Panc1 (cell line): ENCODE data around the gene DHFR2. TPM values are rescaled to one million over a fixed set of nuclear protein-coding genes. Genes with fewer than 3 reads are reported as not detected.

Source experiments
- ATAC-seq: fragments of 200-7000 bp; cut with Tn5 transposase; 2 replicates; pipeline ENCODE4 v1.9.1; 2020; ENCODE audit warnings: mild to moderate bottlenecking, moderate library complexity
- BruUV-seq: library from RNA; stranded (reverse); fragments of 400-500 nt; replicated peaks from 2 replicates; lab custom pipeline; 2021; lab: Mats Ljungman, UMichigan
- CTCF ChIA-PET: fragments of 300-600 bp; sonication (Branson Sonifier 250); formaldehyde crosslinking; loops from one replicate; lab custom pipeline; 2022; ENCODE audit warnings: antibody characterized with exemption; lab: Charles Lee
- POLR2A ChIA-PET: fragments of 300-600 bp; sonication (Branson Sonifier 250); formaldehyde crosslinking; loops from one replicate; lab custom pipeline; 2022; ENCODE audit warnings: antibody characterized with exemption; lab: Charles Lee
- DNase-seq: peaks from one replicate; pipeline ENCODE4 v3.0.0-alpha.2; 2010; ENCODE audit warnings: low read depth, low spot score
- H3K27ac ChIP-seq: 2 replicates; pipeline ENCODE4 v1.5.1; 2011; ENCODE audit warnings: mild to moderate bottlenecking, low read length, inconsistent platforms
- H3K27me3 ChIP-seq: fragments of 200-500 bp; sonication (Bioruptor generic); 2 replicates; pipeline ENCODE4 v1.6.0; 2014; ENCODE audit warnings: low read length, inconsistent platforms; ENCODE audit not compliant: control insufficient read depth, insufficient read depth
- H3K36me3 ChIP-seq: fragments of 200-500 bp; sonication (Bioruptor generic); 2 replicates; pipeline ENCODE4 v1.5.1; 2014; ENCODE audit warnings: inconsistent platforms, mild to moderate bottlenecking, low read length, moderate library complexity; ENCODE audit not compliant: control insufficient read depth, insufficient read depth
- H3K4me1 ChIP-seq: 2 replicates; pipeline ENCODE4 v1.5.1; 2011; ENCODE audit warnings: inconsistent platforms, mild to moderate bottlenecking, low read length, moderate library complexity; ENCODE audit not compliant: control insufficient read depth, insufficient read depth
- H3K4me3 ChIP-seq, 2 experiments: 2 replicates each; pipeline ENCODE4 v1.5.1; 2011 to 2012; ENCODE audit warnings: low read depth in 2 of 2, low read length in 2 of 2, mild to moderate bottlenecking in 2 of 2, inconsistent platforms in 1 of 2, moderate library complexity in 1 of 2
- H3K9me3 ChIP-seq: fragments of 200-500 bp; sonication (Bioruptor generic); 2 replicates; pipeline ENCODE4 v1.5.1; 2014; ENCODE audit warnings: low read depth, mild to moderate bottlenecking, inconsistent platforms, low read length, moderate library complexity; ENCODE audit not compliant: control insufficient read depth, insufficient read depth
- POLR2AphosphoS5 ChIP-seq: IDR thresholded peaks from 2 replicates; pipeline ENCODE4 v1.6.1; 2012; ENCODE audit warnings: mild to moderate bottlenecking, low read depth, low read length, moderate library complexity
- REST ChIP-seq, 2 experiments: IDR thresholded peaks; 2 replicates each; pipeline ENCODE4 v1.6.1; 2011 to 2012; ENCODE audit warnings: low read depth in 2 of 2, control low read depth in 1 of 2, low read length in 1 of 2, mild to moderate bottlenecking in 1 of 2, moderate library complexity in 1 of 2; ENCODE audit not compliant: insufficient read depth in 1 of 2
- SIN3A ChIP-seq: IDR thresholded peaks from 2 replicates; pipeline ENCODE4 v1.6.1; 2012; ENCODE audit warnings: low read depth, mild to moderate bottlenecking, low read length, moderate library complexity, borderline replicate concordance; ENCODE audit not compliant: insufficient read depth
- TCF7L2 ChIP-seq: IDR thresholded peaks from 2 replicates; pipeline ENCODE4 v1.6.1; 2011; ENCODE audit warnings: mild to moderate bottlenecking, low read depth, low read length, inconsistent platforms
- in situ Hi-C: cut with HindIII; loops from 2 replicates; pipeline ENCODE4 v1.10.0; 2016; ENCODE audit warnings: low sequenced_read_pairs, low pct_unique_long_range_greater_than_20kb
- intact Hi-C: fragments of 100-400 bp; cut with micrococcal nuclease; formaldehyde crosslinking; loops from one replicate; pipeline ENCODE4 v1.10.0; 2022; ENCODE audit not compliant: unreplicated experiment
- total RNA-seq: library from RNA; stranded (reverse); gene quantifications from one replicate; pipeline ENCODE4 v1.2.1, GENCODE V29; 2021; ENCODE audit not compliant: unreplicated experiment
- TF ChIP-seq, protein P1 (sequence below): fragments of 450-650 bp; IDR thresholded peaks from 2 replicates; pipeline ENCODE4 v1.5.1; 2017; ENCODE audit warnings: mild to moderate bottlenecking

The DHFR2 gene
- total RNA-seq, 1 experiment from 2014 or later = 2.7 TPM

DNA sequence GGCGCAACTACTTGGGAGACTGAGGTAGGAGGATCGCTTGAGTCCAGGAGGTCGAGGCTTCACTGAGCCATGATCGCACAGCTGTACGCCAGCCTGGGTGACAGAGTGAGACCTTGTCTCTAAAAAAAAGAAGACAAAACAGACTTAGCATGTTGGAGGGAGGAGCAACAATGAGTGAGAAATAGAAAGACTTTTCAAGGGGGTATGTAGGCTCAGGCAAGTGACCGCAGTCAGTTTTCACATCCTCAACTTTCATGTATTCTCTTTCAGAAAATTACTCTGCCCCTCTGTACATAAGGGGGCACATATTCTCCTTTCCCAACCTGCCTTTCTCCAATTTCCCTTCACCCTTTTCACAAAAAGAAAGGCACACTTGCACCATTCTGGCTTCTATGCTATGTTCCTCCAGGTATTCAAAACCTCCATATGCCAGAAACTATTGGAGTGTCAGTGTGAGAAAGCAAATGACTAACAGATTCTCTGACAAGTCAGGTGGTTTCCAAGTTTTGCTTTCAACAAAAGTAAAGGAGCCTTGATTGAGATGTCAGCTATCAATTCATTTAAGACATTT is 7.7 kb upstream of the DHFR2 start:
- Histone ChIP-seq H3K36me3 (no peaks in the 10 kb centered on the region), H3K9me3 (no peaks in the 10 kb centered on the region), H3K27me3 (no peaks in the 10 kb centered on the region), H3K4me3 (no peak overlapping the region), H3K27ac (no peak overlapping the region), H3K4me1 (no peaks in the 10 kb centered on the region)
- no TSS peak for BruUV-seq
- DNase-seq = no peak
- no peak for ATAC-seq
- ChIA-PET CTCF (no interaction called here), POLR2A (no interaction called here)
- TF ChIP-seq POLR2AphosphoS5 = no peak
- TF ChIP-seq TCF7L2 = no peak
- TF ChIP-seq SIN3A = no peak
- TF ChIP-seq, protein P1, sequence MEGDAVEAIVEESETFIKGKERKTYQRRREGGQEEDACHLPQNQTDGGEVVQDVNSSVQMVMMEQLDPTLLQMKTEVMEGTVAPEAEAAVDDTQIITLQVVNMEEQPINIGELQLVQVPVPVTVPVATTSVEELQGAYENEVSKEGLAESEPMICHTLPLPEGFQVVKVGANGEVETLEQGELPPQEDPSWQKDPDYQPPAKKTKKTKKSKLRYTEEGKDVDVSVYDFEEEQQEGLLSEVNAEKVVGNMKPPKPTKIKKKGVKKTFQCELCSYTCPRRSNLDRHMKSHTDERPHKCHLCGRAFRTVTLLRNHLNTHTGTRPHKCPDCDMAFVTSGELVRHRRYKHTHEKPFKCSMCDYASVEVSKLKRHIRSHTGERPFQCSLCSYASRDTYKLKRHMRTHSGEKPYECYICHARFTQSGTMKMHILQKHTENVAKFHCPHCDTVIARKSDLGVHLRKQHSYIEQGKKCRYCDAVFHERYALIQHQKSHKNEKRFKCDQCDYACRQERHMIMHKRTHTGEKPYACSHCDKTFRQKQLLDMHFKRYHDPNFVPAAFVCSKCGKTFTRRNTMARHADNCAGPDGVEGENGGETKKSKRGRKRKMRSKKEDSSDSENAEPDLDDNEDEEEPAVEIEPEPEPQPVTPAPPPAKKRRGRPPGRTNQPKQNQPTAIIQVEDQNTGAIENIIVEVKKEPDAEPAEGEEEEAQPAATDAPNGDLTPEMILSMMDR = no peak
- no peak for TF ChIP-seq REST (IDR thresholded peaks at IDR 0.05; ENCODE audit: insufficient read depth in 1 of 2, low read depth in 2 of 2, low read length in 1 of 2)
- intact Hi-C loops = no loop called here
- in situ Hi-C loops = no loop called here

GRCh38 chr3:94069194-94069813 is 6.6 kb upstream of the DHFR2 start:
- Histone ChIP-seq H3K4me1 (peaks cover 4% of the 10 kb centered on the region), H3K27me3 (no peaks in the 10 kb centered on the region), H3K4me3 (no peak overlapping the region), H3K27ac (no peak overlapping the region), H3K36me3 (no peaks in the 10 kb centered on the region), H3K9me3 (no peaks in the 10 kb centered on the region)
- intact Hi-C loops (loop anchor here (2.0 kb wide), 1 partner anchor 65 kb away; no protein-coding TSS in a partner anchor), in situ Hi-C loops (no loop called here)
- ATAC-seq (no peak), DNase-seq (no peak)
- TF ChIP-seq TCF7L2 (no peak), POLR2AphosphoS5 (no peak), REST (IDR thresholded peaks at IDR 0.05; ENCODE audit: insufficient read depth in 1 of 2, low read depth in 2 of 2, low read length in 1 of 2) (no peak), SIN3A (no peak)
- TF ChIP-seq, protein P1 = peak; percentile 70; the same call in 1 of the 2 replicates
- CTCF ChIA-PET = interaction anchor here (0.6 to 0.8 kb wide), 2 partner anchors 32 to 66 kb away, joined by 3 to 5 read pairs; no protein-coding TSS in a partner anchor
- no TSS peak for BruUV-seq
- POLR2A ChIA-PET = interaction anchor here (0.6 to 0.9 kb wide), 3 partner anchors 65 to 164 kb away, joined by 3 to 5 read pairs (median 3); partner anchors contain the start of gene ARL13B
